Sigmoid colon (tissue), 7 donors: ENCODE measurements around the gene IER5. TPM values are rescaled to one million over a fixed set of nuclear protein-coding genes. Genes with fewer than 3 reads are reported as not detected.
A peak's percentile ranks its signal among the peaks of the same experiment; 100 is the strongest.

Experiments
- DNase-seq: peaks from one replicate; pipeline ENCODE4 v3.0.0-alpha.2; 2019
- H3K27ac ChIP-seq, 4 donors: fragments of 200-600 bp; sonication (generic); one replicate each; pipeline ENCODE4 v1.5.1; 2016 to 2019; ENCODE audit warnings: mild to moderate bottlenecking in 1 of 4
- H3K27me3 ChIP-seq, 3 donors: fragments of 200-600 bp; sonication (generic); one replicate each; pipeline ENCODE4 v1.5.1; 2019; ENCODE audit warnings: mild to moderate bottlenecking in 1 of 3
- H3K36me3 ChIP-seq, 4 donors: fragments of 200-600 bp; sonication (generic); one replicate each; pipeline ENCODE4 v1.5.1; 2016 to 2019
- H3K4me1 ChIP-seq, 4 donors: fragments of 200-600 bp; sonication (generic); one replicate each; pipeline ENCODE4 v1.5.1; 2017 to 2019
- H3K4me3 ChIP-seq, 4 donors: fragments of 200-600 bp; sonication (generic); one replicate each; pipeline ENCODE4 v1.5.1; 2017 to 2019; ENCODE audit warnings: mild to moderate bottlenecking in 2 of 4, moderate library complexity in 1 of 4
- H3K9me3 ChIP-seq, 4 donors: fragments of 200-600 bp in 3 of 4; sonication (generic) in 3 of 4; one replicate each; pipeline versions ENCODE4 v1.5.1 to v1.6.1; 2013 to 2019
- EP300 ChIP-seq, 4 donors: sonication (generic); formaldehyde crosslinking; IDR thresholded peaks; one replicate each; pipeline ENCODE4 v1.6.1; 2017; ENCODE audit warnings: antibody characterized with exemption in 4 of 4
- POLR2A ChIP-seq, 2 donors: fragments of 450-650 bp; IDR thresholded peaks; one replicate each; pipeline ENCODE4 v1.6.1; 2016; ENCODE audit warnings: antibody characterized with exemption in 2 of 2, mild to moderate bottlenecking in 2 of 2, moderate library complexity in 2 of 2
- POLR2AphosphoS5 ChIP-seq, 4 donors: sonication (generic); formaldehyde crosslinking; IDR thresholded peaks; one replicate each; pipeline ENCODE4 v1.6.1; 2017; ENCODE audit warnings: antibody characterized with exemption in 4 of 4
- WGBS, 2 donors: extraction: QIAGEN DNeasy Blood & Tissue Kit; methylation state at CpG; one replicate each; pipeline ENCODE4 v1.1.7; 2013; 5-methylcytosine and 5-hydroxymethylcytosine counted together
- intact Hi-C: fragments of 100-400 bp; cut with DNase I; formaldehyde crosslinking; loops from one replicate; pipeline ENCODE4 v1.15.1; 2023
- polyA plus RNA-seq, 3 donors: library from polyadenylated mRNA; stranded (reverse); fragments of 200-250 nt; gene quantifications; one replicate each; pipeline ENCODE4 v1.2.3, GENCODE V29; 2013
- total RNA-seq, 4 donors: library from RNA; depleted of rRNA; stranded (reverse); fragments of >200 nt; gene quantifications; one replicate each; pipeline ENCODE4 v1.1.0, GENCODE V29; 2016
- TF ChIP-seq, protein P1 (sequence below), 4 experiments: fragments of 450-650 bp in 3 of 4; fragments of 200-600 bp in 1 of 4; IDR thresholded peaks; one replicate each; pipeline ENCODE4 v1.5.1; 2016 to 2019; ENCODE audit warnings: antibody characterized with exemption in 4 of 4, mild to moderate bottlenecking in 3 of 4, moderate library complexity in 2 of 4
- donor health status: healthy with polysubstance abuse.
- donor health status: Bipolar disorder and iron deficiency.
- donor health status: healthy.

IER5 gene
- total and polyA plus RNA-seq, 7 donors: 7.7 to 11.7 (median 9.6) TPM

DNA sequence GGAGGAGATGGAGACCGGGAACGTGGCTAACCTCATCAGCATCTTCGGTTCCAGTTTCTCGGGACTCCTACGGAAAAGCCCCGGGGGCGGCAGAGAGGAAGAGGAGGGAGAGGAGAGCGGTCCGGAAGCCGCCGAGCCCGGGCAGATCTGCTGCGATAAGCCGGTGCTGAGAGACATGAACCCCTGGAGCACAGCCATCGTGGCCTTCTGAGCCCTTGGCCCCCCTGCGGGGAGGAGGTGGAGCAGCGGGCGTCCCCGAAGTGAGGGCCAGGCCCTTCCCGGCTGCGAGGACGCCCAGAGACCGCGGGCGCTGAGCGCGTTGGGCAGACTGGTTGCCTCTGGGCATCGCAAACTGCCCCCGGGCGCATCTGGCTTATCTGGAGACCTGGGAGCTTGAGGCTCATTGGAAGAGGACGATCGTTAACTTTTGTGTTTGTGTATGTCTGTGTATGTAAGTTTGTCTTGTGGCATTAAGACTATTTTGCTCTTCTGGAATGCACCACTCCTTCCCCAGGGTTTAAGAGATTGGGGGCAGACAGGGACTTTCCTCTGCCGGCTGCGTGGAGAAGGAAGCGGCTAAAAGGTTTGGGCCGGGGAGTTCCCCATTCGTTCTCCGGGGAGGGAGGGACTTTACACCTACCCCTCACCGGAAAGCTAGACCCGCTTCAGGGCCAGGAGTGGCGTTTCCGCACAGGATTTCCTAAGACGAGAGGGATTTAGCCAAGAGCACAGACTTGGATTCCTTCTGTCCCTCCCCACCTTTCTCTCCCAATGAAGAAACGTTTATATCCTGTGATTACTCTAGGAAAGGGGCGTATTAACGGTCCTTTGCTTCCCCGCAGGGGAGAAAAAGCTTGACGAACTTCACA, 1.4 kb downstream of the IER5 start:
- peak; percentile 57 to 65 for TF ChIP-seq POLR2A (IDR thresholded peaks at IDR 0.05)
- TF ChIP-seq, protein P1, sequence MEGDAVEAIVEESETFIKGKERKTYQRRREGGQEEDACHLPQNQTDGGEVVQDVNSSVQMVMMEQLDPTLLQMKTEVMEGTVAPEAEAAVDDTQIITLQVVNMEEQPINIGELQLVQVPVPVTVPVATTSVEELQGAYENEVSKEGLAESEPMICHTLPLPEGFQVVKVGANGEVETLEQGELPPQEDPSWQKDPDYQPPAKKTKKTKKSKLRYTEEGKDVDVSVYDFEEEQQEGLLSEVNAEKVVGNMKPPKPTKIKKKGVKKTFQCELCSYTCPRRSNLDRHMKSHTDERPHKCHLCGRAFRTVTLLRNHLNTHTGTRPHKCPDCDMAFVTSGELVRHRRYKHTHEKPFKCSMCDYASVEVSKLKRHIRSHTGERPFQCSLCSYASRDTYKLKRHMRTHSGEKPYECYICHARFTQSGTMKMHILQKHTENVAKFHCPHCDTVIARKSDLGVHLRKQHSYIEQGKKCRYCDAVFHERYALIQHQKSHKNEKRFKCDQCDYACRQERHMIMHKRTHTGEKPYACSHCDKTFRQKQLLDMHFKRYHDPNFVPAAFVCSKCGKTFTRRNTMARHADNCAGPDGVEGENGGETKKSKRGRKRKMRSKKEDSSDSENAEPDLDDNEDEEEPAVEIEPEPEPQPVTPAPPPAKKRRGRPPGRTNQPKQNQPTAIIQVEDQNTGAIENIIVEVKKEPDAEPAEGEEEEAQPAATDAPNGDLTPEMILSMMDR (IDR thresholded peaks at IDR 0.05): no peak
- peak; percentile 67 to 86 (median 84) for TF ChIP-seq POLR2AphosphoS5 (IDR thresholded peaks at IDR 0.05)
- TF ChIP-seq EP300 (IDR thresholded peaks at IDR 0.05): no peak
- whole genome bisulfite sequencing, 2 donors: 0 to 1% methylated on average over 48 of the region's 48 CpGs
- H3K36me3 ChIP-seq: no peaks in the 10 kb centered on the region
- no peaks in the 10 kb centered on the region for H3K9me3 ChIP-seq
- DNase-seq: peak; percentile 92
- peaks cover 0 to 53% (median 47%) of the 10 kb centered on the region in 4 donors for H3K4me1 ChIP-seq
- peak overlapping the region; percentile 65 to 97 (median 84) for H3K4me3 ChIP-seq
- intact Hi-C loops: loop anchor here (2.0 to 5.0 kb wide), 5 partner anchors 15 to 178 kb away; partner anchors contain the start of genes KIAA1614, MR1 and STX6
- no peaks in the 10 kb centered on the region for H3K27me3 ChIP-seq
- H3K27ac ChIP-seq: peak overlapping the region; percentile 90 to 99 (median 95)

DNA sequence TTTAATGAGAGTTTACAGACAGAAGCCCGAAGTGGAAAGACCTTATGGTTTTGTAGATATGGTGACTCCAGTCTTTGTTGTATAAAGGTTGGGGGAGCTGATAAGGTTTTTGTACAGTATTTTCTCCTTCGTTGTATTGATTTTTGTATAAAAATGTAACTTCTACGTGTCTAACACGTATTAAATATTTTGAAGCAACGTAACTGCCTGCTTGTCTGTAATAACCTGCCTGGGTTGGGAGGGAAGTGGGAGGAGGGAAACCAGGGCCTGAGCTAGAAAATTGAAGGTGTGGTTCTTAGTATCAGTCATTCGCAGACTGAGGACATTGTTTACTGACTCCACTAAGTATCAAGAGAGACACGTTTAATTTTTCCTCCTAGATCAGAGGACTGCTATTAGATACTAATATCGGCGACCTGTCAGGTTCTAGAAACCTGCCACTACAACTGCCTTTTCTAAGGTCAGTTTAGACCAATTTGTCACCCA, 2.2 kb downstream of the IER5 start:
- Histone ChIP-seq H3K9me3 (no peaks in the 10 kb centered on the region), H3K36me3 (no peaks in the 10 kb centered on the region), H3K27me3 (no peaks in the 10 kb centered on the region), H3K27ac (peak overlapping the region; percentile 90 to 99 (median 95)), H3K4me3 (peak overlapping the region; percentile 65 to 97 (median 84)), H3K4me1 (peaks cover 0 to 61% (median 55%) of the 10 kb centered on the region in 4 donors)
- WGBS, 2 donors: 4 to 19% methylated on average over 9 of the region's 9 CpGs
- intact Hi-C loops: loop anchor here (2.0 kb wide), 1 partner anchor 14 kb away; no protein-coding TSS in a partner anchor
- no peak for DNase-seq
- TF ChIP-seq EP300 (IDR thresholded peaks at IDR 0.05) (no peak), POLR2A (IDR thresholded peaks at IDR 0.05) (peak in 1 of 2 donors; percentile 23), POLR2AphosphoS5 (IDR thresholded peaks at IDR 0.05) (no peak)
- TF ChIP-seq, protein P1 (IDR thresholded peaks at IDR 0.05): no peak

DNA sequence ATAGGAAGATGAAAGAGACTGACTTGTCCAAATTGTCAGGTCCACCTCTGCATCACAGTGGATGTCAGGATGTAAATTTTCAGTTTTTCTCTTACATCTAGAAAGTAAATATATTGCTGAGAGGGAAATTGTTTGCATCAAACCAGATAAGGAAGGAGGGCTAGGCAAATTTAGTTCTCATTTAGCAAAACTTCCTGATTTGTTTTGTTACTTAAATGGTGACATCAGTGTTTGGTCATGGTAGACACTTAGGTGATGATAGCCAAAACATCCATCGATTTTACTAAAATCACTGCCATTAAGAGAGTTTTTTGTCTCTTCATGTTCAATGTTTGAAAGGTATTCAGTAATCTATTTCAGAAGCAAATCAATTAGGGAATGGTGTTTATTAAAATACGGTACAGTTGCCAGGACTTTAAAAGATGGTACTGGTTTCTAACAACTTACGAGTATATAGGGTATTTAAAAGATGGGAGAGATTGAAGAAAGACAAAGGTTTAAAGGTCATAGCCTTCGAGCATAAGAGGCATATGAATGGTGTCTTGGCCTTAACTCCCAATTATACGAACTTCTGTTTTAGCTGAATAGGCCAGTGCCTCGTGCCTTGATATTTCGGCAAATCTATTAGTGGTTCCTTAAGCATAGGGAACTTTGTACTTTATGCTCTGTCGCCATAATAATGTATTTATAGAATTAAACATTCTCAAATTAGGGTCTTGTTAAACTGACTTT, 3.0 kb downstream of the IER5 start:
- peaks cover 0 to 67% (median 62%) of the 10 kb centered on the region in 4 donors for H3K4me1 ChIP-seq

DNA sequence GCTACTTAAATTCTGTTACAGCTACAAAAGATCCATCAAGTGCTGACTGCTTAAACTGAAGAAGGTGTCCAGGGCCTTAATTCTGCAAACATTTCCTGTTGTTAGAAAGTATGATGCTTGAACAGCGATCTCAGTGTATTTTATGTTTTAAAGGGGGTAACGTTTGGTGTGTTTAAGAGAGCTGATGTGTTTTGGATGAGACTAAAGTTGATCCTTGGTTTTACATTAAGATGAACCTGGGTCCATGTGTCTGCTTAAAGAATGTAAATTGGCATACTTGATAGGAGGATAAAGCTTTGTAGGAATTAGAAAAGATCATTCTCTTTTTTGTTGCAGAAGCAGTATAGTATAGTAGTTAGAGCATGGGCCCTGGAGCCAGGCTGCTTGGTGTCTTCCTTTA, 3.6 kb downstream of the IER5 start:
- peaks cover 0 to 73% (median 68%) of the 10 kb centered on the region in 4 donors for H3K4me1 ChIP-seq
- H3K27ac ChIP-seq: peak overlapping the region; percentile 85 to 98 (median 91)
- intact Hi-C loops: no loop called here
- WGBS, 2 donors: 52 to 75% methylated on average over 2 of the region's 2 CpGs
- no peak for DNase-seq
- H3K4me3 ChIP-seq: peak overlapping the region in 1 of 4 donors; percentile 90
- no peaks in the 10 kb centered on the region for H3K27me3 ChIP-seq
- H3K9me3 ChIP-seq: no peaks in the 10 kb centered on the region
- TF ChIP-seq POLR2AphosphoS5 (IDR thresholded peaks at IDR 0.05): no peak
- TF ChIP-seq POLR2A (IDR thresholded peaks at IDR 0.05): no peak
- TF ChIP-seq, protein P1 (IDR thresholded peaks at IDR 0.05): no peak
- TF ChIP-seq EP300 (IDR thresholded peaks at IDR 0.05): no peak
- no peaks in the 10 kb centered on the region for H3K36me3 ChIP-seq

More for the DNA sequence above, 3.0 kb downstream of the IER5 start:
- H3K9me3 ChIP-seq: no peaks in the 10 kb centered on the region
- 57 to 82% methylated on average over 8 of the region's 8 CpGs for WGBS, 2 donors
- H3K27ac ChIP-seq: peak overlapping the region; percentile 90 to 99 (median 95)
- intact Hi-C loops: loop anchor here (2.0 kb wide), 1 partner anchor 13 kb away; no protein-coding TSS in a partner anchor
- H3K36me3 ChIP-seq: no peaks in the 10 kb centered on the region
- peak overlapping the region in 3 of 4 donors; percentile 65 to 97 (median 90) for H3K4me3 ChIP-seq
- DNase-seq: no peak
- TF ChIP-seq POLR2A (IDR thresholded peaks at IDR 0.05): no peak
- no peak for TF ChIP-seq EP300 (IDR thresholded peaks at IDR 0.05)
- no peak for TF ChIP-seq POLR2AphosphoS5 (IDR thresholded peaks at IDR 0.05)
- TF ChIP-seq, protein P1 (IDR thresholded peaks at IDR 0.05): no peak
- H3K27me3 ChIP-seq: no peaks in the 10 kb centered on the region
